Activated CD4-positive, alpha-beta T cell treated with anti-CD3 and anti-CD28 coated beads, Interleukin-2, Interleukin-6, amounts not matched to agents 100 ng/mL and 50 ng/mL, durations not matched to agents 16 hours and 8 hours (primary cell): ENCODE results near the gene ASTN1.

Source experiments
- DNase-seq: peaks from one replicate; pipeline ENCODE4 v3.0.0-alpha.2; 2020

Gene ASTN1

GRCh38 chr1:177024623-177025022 lies 139.9 kb downstream of the ASTN1 start:
- no peak for DNase-seq

GRCh38 chr1:177023726-177024125 lies 140.8 kb downstream of the ASTN1 start:
- DNase-seq, result no peak

- DNase-seq, result no peak
Measured at GRCh38 chr1:177023249-177023648, 141.3 kb downstream of the ASTN1 start.

- no peak for DNase-seq
Measured at GRCh38 chr1:177021687-177022086, 142.8 kb downstream of the ASTN1 start.

- DNase-seq, result no peak
Measured at GRCh38 chr1:177020851-177021589, 143.5 kb downstream of the ASTN1 start.

GRCh38 chr1:177017287-177017852 lies 147.1 kb downstream of the ASTN1 start:
- DNase-seq, result no peak

- no peak for DNase-seq
Measured at GRCh38 chr1:177014325-177014724, 150.2 kb downstream of the ASTN1 start.

- DNase-seq, result no peak
Measured at GRCh38 chr1:177012342-177012925, 152.1 kb downstream of the ASTN1 start.

GRCh38 chr1:177011508-177011907 lies 153.0 kb downstream of the ASTN1 start:
- no peak for DNase-seq

- DNase-seq, result no peak
Measured at GRCh38 chr1:177010211-177010825, 154.2 kb downstream of the ASTN1 start.

- no peak for DNase-seq
Measured at GRCh38 chr1:177008653-177009052, 155.9 kb downstream of the ASTN1 start.

GRCh38 chr1:177007437-177008161 lies 156.9 kb downstream of the ASTN1 start:
- no peak for DNase-seq

GRCh38 chr1:177002891-177003290 lies 161.6 kb downstream of the ASTN1 start:
- DNase-seq, result no peak

- no peak for DNase-seq
Measured at GRCh38 chr1:177001556-177001955, 163.0 kb downstream of the ASTN1 start.

GRCh38 chr1:176998183-176998795 lies 166.2 kb downstream of the ASTN1 start:
- DNase-seq, result no peak

- DNase-seq, result no peak
Measured at GRCh38 chr1:176996456-176997090, 167.9 kb downstream of the ASTN1 start.

- DNase-seq, result no peak
Measured at GRCh38 chr1:176994931-176995596, 169.4 kb downstream of the ASTN1 start.

GRCh38 chr1:176993587-176993986 lies 170.9 kb downstream of the ASTN1 start:
- no peak for DNase-seq

GRCh38 chr1:176989754-176990153 lies 174.8 kb downstream of the ASTN1 start:
- no peak for DNase-seq

GRCh38 chr1:176989023-176989422 lies 175.5 kb downstream of the ASTN1 start:
- no peak for DNase-seq

GRCh38 chr1:176987016-176987415 lies 177.5 kb downstream of the ASTN1 start:
- DNase-seq, result no peak

GRCh38 chr1:176983731-176984130 lies 180.8 kb downstream of the ASTN1 start:
- DNase-seq, result no peak
